LNCaP clone FGC (cell line): ENCODE data around the gene ARHGEF9.
A peak's percentile ranks its signal among the peaks of the same experiment; 100 is the strongest.
"Not testable (repeated sequence)": the region's sequence is repeated elsewhere in the genome, so short reads cannot be mapped to it uniquely, and the experiment has no call there.

Source experiments
- DNase-seq: peaks from one replicate; pipeline ENCODE4 v3.0.0-alpha.2; 2011; ENCODE audit warnings: low read depth
- H3K4me3 ChIP-seq: 2 replicates; pipeline ENCODE4 v1.5.1; 2011; ENCODE audit warnings: mild to moderate bottlenecking, low read depth, low read length, control low read depth
- TF ChIP-seq, protein P1 (sequence below): IDR thresholded peaks from 2 replicates; pipeline ENCODE4 v1.5.1; 2012; ENCODE audit warnings: mild to moderate bottlenecking; ENCODE audit not compliant: control insufficient read depth, insufficient read depth; ENCODE audit errors: extremely low read depth

The ARHGEF9 gene

DNA sequence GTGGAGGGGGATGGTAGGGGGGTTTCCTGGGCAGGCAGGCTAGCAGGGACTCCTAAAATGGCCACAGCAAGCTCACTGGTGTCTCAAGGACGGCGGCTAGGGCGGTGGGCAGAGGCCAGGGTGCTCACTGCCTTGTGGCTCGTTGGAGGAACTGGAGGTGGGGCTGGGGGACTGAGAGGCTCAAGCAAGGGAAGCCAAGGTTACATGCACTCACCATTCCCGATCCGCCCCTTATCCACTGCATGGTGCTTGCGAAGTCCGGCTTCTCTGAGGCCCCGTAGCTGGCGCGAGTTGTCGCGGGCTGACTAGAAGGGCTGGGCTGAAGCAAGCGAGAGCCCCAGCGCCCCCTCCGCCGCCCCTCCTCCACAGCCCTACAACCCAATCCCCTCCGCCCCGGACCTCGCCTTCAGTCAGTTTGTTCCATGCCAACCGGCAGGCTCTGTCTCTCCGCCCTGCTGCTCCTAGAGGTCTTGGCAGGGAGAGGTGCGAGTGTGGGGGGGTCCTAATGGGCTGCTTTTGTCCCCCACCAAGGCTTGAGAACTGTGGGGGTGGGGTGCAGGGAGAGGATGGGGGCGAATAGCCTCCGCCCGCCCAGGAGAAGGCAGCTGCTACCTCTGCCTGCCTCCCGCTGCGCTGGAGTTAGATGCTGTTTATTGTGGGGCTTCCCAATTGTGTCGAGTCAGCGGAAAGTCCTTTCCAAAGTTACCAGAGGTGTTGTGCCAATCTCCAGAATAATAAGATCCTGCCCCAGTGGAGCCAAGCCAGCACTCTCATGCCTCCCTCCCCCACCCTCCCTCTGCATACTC lies at the start of gene ARHGEF9:
TSS of gene ARHGEF9 (minus strand) at position 313 of the 806 bp plus-strand sequence. CDS start at position 244, 69 bp downstream.
- DNase-seq = no peak
- TF ChIP-seq, protein P1, sequence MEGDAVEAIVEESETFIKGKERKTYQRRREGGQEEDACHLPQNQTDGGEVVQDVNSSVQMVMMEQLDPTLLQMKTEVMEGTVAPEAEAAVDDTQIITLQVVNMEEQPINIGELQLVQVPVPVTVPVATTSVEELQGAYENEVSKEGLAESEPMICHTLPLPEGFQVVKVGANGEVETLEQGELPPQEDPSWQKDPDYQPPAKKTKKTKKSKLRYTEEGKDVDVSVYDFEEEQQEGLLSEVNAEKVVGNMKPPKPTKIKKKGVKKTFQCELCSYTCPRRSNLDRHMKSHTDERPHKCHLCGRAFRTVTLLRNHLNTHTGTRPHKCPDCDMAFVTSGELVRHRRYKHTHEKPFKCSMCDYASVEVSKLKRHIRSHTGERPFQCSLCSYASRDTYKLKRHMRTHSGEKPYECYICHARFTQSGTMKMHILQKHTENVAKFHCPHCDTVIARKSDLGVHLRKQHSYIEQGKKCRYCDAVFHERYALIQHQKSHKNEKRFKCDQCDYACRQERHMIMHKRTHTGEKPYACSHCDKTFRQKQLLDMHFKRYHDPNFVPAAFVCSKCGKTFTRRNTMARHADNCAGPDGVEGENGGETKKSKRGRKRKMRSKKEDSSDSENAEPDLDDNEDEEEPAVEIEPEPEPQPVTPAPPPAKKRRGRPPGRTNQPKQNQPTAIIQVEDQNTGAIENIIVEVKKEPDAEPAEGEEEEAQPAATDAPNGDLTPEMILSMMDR = no peak
- no peak within 1 kb of the TSS for H3K4me3 ChIP-seq

DNA sequence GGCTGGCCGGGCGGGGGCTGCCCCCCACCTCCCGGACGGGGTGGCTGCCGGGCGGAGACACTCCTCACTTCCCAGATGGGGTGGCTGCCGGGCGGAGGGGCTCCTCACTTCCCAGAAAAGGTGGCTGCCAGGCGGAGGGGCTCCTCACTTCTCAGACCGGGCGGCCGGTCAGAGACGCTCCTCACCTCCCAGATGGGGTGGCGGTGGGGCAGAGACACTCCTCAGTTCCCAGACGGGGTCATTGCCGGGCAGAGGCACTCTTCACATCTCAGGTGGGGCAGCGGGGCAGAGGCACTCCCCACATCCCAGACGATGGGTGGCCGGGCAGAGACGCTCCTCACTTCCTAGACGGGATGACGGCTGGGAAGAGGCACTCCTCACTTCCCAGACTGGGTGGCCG lies 40.4 kb upstream of the ARHGEF9 start:
- not testable (repeated sequence) for DNase-seq, H3K4me3 ChIP-seq

DNA sequence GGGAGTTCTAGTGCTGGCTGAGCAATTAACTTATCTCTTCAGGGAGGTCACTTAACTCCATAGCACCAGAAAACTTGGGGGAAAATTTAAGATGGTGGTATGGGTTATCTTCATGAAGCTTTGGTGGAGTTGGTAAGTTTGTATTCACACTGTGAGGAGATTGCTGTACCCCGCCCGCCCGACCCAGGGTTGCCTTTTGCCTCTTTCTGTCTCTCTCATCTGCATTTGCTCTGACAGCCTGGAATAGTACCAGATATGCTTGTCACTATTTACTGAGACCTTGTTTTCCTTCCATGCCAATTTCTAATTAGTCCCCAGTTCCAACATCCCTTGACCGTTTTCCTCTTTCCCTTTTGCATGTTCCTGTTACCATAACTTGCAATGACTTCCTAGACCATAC lies 33.1 kb upstream of the ARHGEF9 start:
- DNase-seq = no peak
- no peak overlapping the region for H3K4me3 ChIP-seq
- TF ChIP-seq, protein P1 = no peak

DNA sequence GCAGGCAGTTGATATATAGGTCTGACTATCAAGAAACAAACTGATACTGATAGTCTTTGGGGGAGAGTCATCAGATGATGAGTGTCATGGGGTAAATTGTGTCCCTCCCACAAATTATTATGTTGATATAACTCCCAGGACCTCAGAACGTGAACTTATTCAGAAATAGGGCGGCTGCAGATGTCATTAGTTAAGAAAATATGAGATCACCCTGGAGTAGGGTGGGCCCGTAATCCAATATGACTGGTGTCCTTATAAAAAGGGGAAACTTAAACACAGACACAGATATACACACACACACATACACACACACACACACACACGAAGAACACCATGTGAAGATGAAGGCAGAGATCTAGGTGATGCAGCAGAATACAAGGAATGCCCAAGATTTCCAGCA lies 32.7 kb upstream of the ARHGEF9 start:
- TF ChIP-seq, protein P1 = no peak
- DNase-seq = no peak
- no peak overlapping the region for H3K4me3 ChIP-seq

DNA sequence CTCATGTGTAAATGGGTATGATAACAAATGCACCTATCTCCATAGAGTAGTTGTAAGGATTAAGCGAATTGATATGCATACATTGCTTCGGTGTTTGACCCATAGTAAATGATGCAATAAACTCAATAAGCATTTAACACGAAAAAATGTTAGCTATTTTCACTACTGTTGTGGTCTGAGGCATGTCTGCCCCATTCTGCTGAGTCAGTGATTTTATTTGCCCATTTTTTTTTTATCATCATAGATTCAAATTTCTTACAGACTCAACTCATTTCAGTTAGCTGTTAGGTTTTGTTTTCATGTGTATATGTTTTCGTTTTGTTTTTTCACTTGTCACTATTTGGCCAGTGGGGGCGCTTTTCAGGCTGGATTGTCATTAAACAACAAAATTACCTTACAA lies 27.8 kb upstream of the ARHGEF9 start:
- no peak for DNase-seq
- H3K4me3 ChIP-seq = no peak overlapping the region
- TF ChIP-seq, protein P1 = no peak

DNA sequence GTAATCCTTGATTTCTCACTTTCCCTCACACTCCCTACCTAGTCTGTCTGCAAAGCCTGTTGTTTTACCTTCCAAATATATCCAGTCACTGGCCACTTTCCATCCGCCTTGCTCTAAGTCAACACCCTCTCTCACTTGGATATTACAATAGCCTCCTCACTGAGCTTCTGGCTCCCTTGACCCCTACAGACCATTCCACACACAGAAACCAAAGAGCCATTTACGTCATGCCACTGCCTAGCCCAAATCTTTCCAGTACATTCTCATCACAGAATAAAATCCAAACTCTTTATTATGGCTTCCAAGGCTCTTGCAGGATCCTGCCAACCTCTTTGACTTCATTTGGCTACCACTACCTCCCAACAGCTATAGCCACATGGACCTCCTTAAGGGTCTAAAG lies 25.7 kb upstream of the ARHGEF9 start:
- DNase-seq = peak; percentile 1
- H3K4me3 ChIP-seq = no peak overlapping the region
- TF ChIP-seq, protein P1 = no peak

DNA sequence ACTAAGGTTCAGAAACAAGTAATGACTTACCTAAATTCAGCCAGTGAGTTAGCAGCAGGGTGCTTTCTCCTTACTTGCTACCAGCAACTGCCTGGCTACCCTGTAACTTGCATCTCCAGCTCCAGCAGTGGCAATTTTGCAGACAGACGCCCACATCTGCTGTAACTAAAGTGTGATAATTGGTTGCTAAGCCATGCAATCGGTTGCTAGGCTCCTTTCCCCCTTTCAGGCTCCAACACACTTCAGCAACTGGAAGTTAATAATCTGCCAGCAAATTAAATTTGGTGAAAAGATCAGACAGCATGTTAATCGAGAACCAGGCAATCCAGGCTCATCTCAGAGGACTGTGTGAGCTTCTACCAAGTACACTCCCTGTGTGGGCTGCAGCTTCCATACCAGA lies 24.2 kb upstream of the ARHGEF9 start:
- DNase-seq = no peak
- H3K4me3 ChIP-seq = no peak overlapping the region
- TF ChIP-seq, protein P1 = no peak

DNA sequence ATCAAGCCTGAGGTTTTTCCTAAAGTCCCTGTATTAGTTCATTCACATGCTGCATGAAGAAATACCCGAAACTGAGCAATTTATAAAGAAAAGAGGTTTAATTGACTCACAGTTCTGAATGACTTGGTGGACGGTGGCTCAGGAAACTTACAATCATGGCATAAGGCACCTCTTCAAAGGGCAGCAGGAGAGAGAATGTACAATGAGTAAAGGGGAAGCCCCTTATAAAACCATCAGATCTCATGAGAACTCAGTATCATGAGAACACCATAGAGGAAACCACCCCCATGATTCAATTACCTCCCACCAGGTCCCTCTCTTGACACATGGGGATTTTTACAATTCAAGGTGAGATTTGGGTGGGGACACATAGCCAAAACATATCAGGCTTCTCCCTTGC lies 10.4 kb upstream of the ARHGEF9 start:
- not testable (repeated sequence) for DNase-seq, H3K4me3 ChIP-seq
